Astrocyte (in vitro differentiated cells and primary cell): ENCODE results near the gene FAM240B. TPM values are rescaled to one million over a fixed set of nuclear protein-coding genes. Genes with fewer than 3 reads are reported as not detected.

ENCODE experiments used
- total RNA-seq: library from RNA; stranded (reverse); gene quantifications from 2 replicates; pipeline ENCODE4 v1.2.1, GENCODE V29; 2021

FAM240B gene
- total RNA-seq, 1 donor from 2014 or later = not detected

Other genes with a start within 250 kb of the FAM240B start
- gene ANKRD18A, start 99.5 kb downstream of the FAM240B start, total RNA-seq = 4.0 and 11.7 TPM in 2 replicates